PC-3 (cell line): ENCODE measurements around the gene GSC2.

Source experiments
- EZH2 ChIP-seq: fragments of 300-600 bp; sonication (generic); IDR thresholded peaks from one replicate; pipeline ENCODE4 v1.6.1; 2017; ENCODE audit warnings: antibody characterized with exemption, mild to moderate bottlenecking, low read length; ENCODE audit not compliant: unreplicated experiment
- EZH2phosphoT487 ChIP-seq: fragments of 300-600 bp; sonication (generic); IDR thresholded peaks from 2 replicates; pipeline ENCODE4 v1.6.1; 2018; ENCODE audit warnings: mild to moderate bottlenecking, antibody characterized with exemption, low read length, borderline replicate concordance
- TF ChIP-seq, protein P1 (sequence below): fragments of 300-600 bp; sonication (generic); conservative IDR thresholded peaks from 2 replicates; pipeline ENCODE4 v1.5.1; 2017; ENCODE audit warnings: antibody characterized with exemption, low read depth, mild to moderate bottlenecking, low read length

- TF ChIP-seq, protein P1, sequence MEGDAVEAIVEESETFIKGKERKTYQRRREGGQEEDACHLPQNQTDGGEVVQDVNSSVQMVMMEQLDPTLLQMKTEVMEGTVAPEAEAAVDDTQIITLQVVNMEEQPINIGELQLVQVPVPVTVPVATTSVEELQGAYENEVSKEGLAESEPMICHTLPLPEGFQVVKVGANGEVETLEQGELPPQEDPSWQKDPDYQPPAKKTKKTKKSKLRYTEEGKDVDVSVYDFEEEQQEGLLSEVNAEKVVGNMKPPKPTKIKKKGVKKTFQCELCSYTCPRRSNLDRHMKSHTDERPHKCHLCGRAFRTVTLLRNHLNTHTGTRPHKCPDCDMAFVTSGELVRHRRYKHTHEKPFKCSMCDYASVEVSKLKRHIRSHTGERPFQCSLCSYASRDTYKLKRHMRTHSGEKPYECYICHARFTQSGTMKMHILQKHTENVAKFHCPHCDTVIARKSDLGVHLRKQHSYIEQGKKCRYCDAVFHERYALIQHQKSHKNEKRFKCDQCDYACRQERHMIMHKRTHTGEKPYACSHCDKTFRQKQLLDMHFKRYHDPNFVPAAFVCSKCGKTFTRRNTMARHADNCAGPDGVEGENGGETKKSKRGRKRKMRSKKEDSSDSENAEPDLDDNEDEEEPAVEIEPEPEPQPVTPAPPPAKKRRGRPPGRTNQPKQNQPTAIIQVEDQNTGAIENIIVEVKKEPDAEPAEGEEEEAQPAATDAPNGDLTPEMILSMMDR, result no peak
- no peak for TF ChIP-seq EZH2
- TF ChIP-seq EZH2phosphoT487, result no peak
Observed at GRCh38 chr22:19194766-19195536, 44.9 kb upstream of the GSC2 start.
